ENCODE measurements around the gene CTNNA2. TPM values are rescaled to one million over a fixed set of nuclear protein-coding genes. Genes with fewer than 3 reads are reported as not detected.

CTNNA2 gene
- total RNA-seq, 6 donors from 2014 or later: not detected

DNA sequence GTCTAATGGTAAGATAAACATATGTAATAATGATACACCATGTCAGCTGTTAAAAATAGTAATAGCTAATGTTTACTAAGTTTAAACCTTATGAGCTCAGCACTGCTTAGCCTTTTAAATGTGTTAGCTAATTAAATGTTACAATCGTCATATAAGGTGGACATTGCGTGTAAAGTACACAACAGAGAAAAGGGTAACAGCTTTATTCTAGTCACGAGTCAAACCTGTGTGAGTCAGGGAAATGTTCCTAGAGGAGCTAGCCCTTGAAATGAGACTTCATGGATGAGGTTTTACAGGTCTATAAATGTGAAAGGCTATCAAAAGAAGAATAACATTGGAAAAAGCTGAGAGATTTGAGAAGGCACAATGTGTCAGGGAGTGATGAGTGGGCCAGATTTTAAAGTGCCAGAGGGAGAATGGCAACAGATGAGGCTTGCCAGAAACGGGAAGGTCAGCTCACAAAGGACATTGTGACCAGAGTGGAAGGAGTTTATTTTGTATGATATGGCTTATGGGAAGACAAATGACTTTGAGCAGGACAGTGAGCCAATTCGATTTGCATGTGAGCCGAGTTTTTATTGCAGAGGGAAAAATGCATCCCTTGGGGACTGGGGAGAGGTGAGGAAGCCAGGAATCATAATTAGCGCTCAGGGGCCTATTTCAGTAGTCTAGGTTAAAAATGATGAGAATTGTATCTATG lies 276.3 kb downstream of the CTNNA2 start:
- WGBS, 2 donors: 72 to 76% methylated on average over 7 of the region's 7 CpGs
- no peaks in the 10 kb centered on the region for H3K27me3 ChIP-seq
- DNase-seq: no peak
- H3K36me3 ChIP-seq: no peaks in the 10 kb centered on the region
- TF ChIP-seq POLR2AphosphoS5 (IDR thresholded peaks at IDR 0.05) (no peak), EP300 (IDR thresholded peaks at IDR 0.05) (no peak), CTCF (IDR thresholded peaks at IDR 0.05) (no peak), POLR2A (IDR thresholded peaks at IDR 0.05) (no peak)
- ATAC-seq (ENCODE audit: low FRiP score in 2 of 2): no peak
- H3K4me1 ChIP-seq: no peaks in the 10 kb centered on the region
- H3K4me3 ChIP-seq: no peak overlapping the region
- H3K27ac ChIP-seq: no peak overlapping the region
- H3K9me3 ChIP-seq: no peaks in the 10 kb centered on the region

- TF ChIP-seq POLR2A (IDR thresholded peaks at IDR 0.05) (no peak), POLR2AphosphoS5 (IDR thresholded peaks at IDR 0.05) (no peak), CTCF (IDR thresholded peaks at IDR 0.05) (no peak), EP300 (IDR thresholded peaks at IDR 0.05) (no peak)
- no peaks in the 10 kb centered on the region for H3K36me3 ChIP-seq
- no peak for ATAC-seq (ENCODE audit: low FRiP score in 2 of 2)
- H3K4me1 ChIP-seq: no peaks in the 10 kb centered on the region
- WGBS, 2 donors: 78 to 79% methylated on average over 3 of the region's 3 CpGs
- no peaks in the 10 kb centered on the region for H3K9me3 ChIP-seq
- H3K27me3 ChIP-seq: no peaks in the 10 kb centered on the region
- no peak for DNase-seq
- no peak overlapping the region for H3K4me3 ChIP-seq
- H3K27ac ChIP-seq: no peak overlapping the region
Observed at GRCh38 chr2:79789811-79790210, 277.0 kb downstream of the CTNNA2 start.

DNA sequence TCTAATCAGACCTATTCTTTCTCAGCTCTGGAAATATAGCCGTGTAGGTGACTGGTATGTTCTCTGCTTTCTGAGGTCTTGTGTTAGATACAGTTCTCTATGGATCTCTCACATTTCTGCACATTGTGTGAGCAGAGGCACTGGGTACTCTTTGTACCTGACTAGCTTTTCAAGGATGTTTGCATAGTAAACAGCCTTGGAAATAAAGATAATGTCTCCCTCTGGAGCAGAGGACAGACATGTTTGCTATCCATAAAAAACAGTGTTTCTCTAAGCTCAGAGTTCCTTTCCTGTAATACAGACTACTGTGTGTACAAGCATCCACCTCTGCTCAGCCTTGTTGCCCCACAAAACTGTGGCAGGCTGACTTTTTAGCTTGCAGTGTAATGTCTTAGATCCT lies 279.2 kb downstream of the CTNNA2 start:
- no peak for ATAC-seq (ENCODE audit: low FRiP score in 2 of 2)
- Histone ChIP-seq H3K27ac (no peak overlapping the region), H3K4me3 (no peak overlapping the region), H3K9me3 (no peaks in the 10 kb centered on the region), H3K4me1 (no peaks in the 10 kb centered on the region), H3K36me3 (no peaks in the 10 kb centered on the region), H3K27me3 (no peaks in the 10 kb centered on the region)
- no peak for DNase-seq
- TF ChIP-seq POLR2A (IDR thresholded peaks at IDR 0.05) (no peak), POLR2AphosphoS5 (IDR thresholded peaks at IDR 0.05) (no peak), EP300 (IDR thresholded peaks at IDR 0.05) (no peak), CTCF (IDR thresholded peaks at IDR 0.05) (no peak)
- 60 to 63% methylated on average over 1 of the region's 1 CpG for WGBS, 2 donors

- Histone ChIP-seq H3K27me3 (no peaks in the 10 kb centered on the region), H3K27ac (no peak overlapping the region), H3K4me3 (no peak overlapping the region), H3K36me3 (no peaks in the 10 kb centered on the region), H3K4me1 (no peaks in the 10 kb centered on the region), H3K9me3 (no peaks in the 10 kb centered on the region)
- TF ChIP-seq POLR2AphosphoS5 (IDR thresholded peaks at IDR 0.05): no peak
- no peak for TF ChIP-seq CTCF (IDR thresholded peaks at IDR 0.05)
- no peak for TF ChIP-seq EP300 (IDR thresholded peaks at IDR 0.05)
- TF ChIP-seq POLR2A (IDR thresholded peaks at IDR 0.05): no peak
- no peak for ATAC-seq (ENCODE audit: low FRiP score in 2 of 2)
- DNase-seq: no peak
- 93 to 95% methylated on average over 3 of the region's 3 CpGs for WGBS, 2 donors
Observed at GRCh38 chr2:79793006-79793405, 280.2 kb downstream of the CTNNA2 start.

DNA sequence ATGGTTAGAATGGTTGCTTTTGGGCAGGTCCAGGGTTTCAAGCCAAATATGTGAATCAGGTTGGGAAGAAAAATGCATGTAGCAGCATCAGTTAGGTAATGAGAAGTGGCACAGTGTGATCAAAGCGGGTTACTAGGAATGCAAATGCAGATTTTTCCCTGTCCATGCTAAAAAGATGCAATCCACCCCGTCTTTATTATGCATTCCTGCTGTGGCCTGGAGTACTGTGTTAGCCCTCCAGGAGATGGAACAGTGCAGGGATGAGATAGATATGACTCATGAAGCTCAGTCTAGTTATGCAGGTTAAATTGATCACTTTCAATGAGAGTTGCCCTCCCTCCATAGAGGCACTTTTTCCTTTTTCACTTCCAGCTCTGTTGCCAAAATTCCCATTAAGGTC lies 283.8 kb downstream of the CTNNA2 start:
- DNase-seq (no peak), ATAC-seq (ENCODE audit: low FRiP score in 2 of 2) (no peak)
- Histone ChIP-seq H3K27me3 (no peaks in the 10 kb centered on the region), H3K9me3 (no peaks in the 10 kb centered on the region), H3K27ac (no peak overlapping the region), H3K4me1 (no peaks in the 10 kb centered on the region), H3K36me3 (no peaks in the 10 kb centered on the region), H3K4me3 (no peak overlapping the region)
- 64 to 93% methylated on average over 2 of the region's 2 CpGs for WGBS, 2 donors
- TF ChIP-seq POLR2A (IDR thresholded peaks at IDR 0.05) (no peak), POLR2AphosphoS5 (IDR thresholded peaks at IDR 0.05) (no peak), CTCF (IDR thresholded peaks at IDR 0.05) (no peak), EP300 (IDR thresholded peaks at IDR 0.05) (no peak)
